CD14-positive monocyte (primary cell): ENCODE data around the gene AKR1D1. TPM values are rescaled to one million over a fixed set of nuclear protein-coding genes. Genes with fewer than 3 reads are reported as not detected.
"Not testable (repeated sequence)": the region's sequence is repeated elsewhere in the genome, so short reads cannot be mapped to it uniquely, and the experiment has no call there.

Experiments
- DNase-seq, 3 donors: peaks; one replicate each; pipeline ENCODE4 v3.0.0-alpha.2; 2011 to 2022
- H2AFZ ChIP-seq: 2 replicates; pipeline ENCODE4 v1.6.0; 2012; ENCODE audit warnings: mild to moderate bottlenecking, low read depth, low read length, inconsistent platforms; ENCODE audit not compliant: insufficient read depth, poor library complexity, severe bottlenecking
- H3K27ac ChIP-seq, 2 donors: 1 replicate in 1 of 2; 2 replicates in 1 of 2; pipeline ENCODE4 v1.5.1; 2012 to 2013; ENCODE audit warnings: low read length in 2 of 2, control low read depth in 1 of 2, inconsistent platforms in 1 of 2, low read depth in 1 of 2, mild to moderate bottlenecking in 1 of 2
- H3K27me3 ChIP-seq, 2 donors: one replicate each; pipeline versions ENCODE4 v1.6.0 to v1.6.1; 2011 to 2013; ENCODE audit warnings: low read length in 2 of 2; ENCODE audit not compliant: control insufficient read depth in 2 of 2, insufficient read depth in 2 of 2
- H3K36me3 ChIP-seq, 2 donors: replicated peaks in 1 of 2; 1 replicate in 1 of 2; 2 replicates in 1 of 2; pipeline versions ENCODE4 v1.5.1 to v1.6.1; 2012 to 2013; ENCODE audit warnings: low read length in 2 of 2, control low read depth in 1 of 2, inconsistent platforms in 1 of 2, mild to moderate bottlenecking in 1 of 2; ENCODE audit not compliant: insufficient read depth in 2 of 2, control insufficient read depth in 1 of 2
- H3K4me1 ChIP-seq, 2 donors: 1 replicate in 1 of 2; 2 replicates in 1 of 2; pipeline versions ENCODE4 v1.5.1 to v1.6.1; 2012 to 2013; ENCODE audit warnings: low read length in 2 of 2, control low read depth in 1 of 2, inconsistent platforms in 1 of 2, mild to moderate bottlenecking in 1 of 2, moderate library complexity in 1 of 2; ENCODE audit not compliant: insufficient read depth in 2 of 2, control insufficient read depth in 1 of 2
- H3K4me2 ChIP-seq: replicated peaks from 2 replicates; pipeline ENCODE3; 2012; ENCODE audit warnings: low read length, moderate library complexity, mild to moderate bottlenecking; ENCODE audit not compliant: poor library complexity, severe bottlenecking; ENCODE audit errors: extremely low read depth
- H3K4me3 ChIP-seq, 3 experiments: fragments of 200-600 bp in 1 of 3; sonication (generic) in 1 of 3; replicated peaks in 1 of 3; 1 replicate in 2 of 3; 2 replicates in 1 of 3; pipeline ENCODE4 v1.5.1; 2011 to 2013; ENCODE audit warnings: low read length in 3 of 3, mild to moderate bottlenecking in 3 of 3, control low read depth in 2 of 3, low read depth in 2 of 3, inconsistent platforms in 1 of 3, moderate library complexity in 1 of 3
- H3K79me2 ChIP-seq: 2 replicates; pipeline ENCODE4 v1.6.0; 2012; ENCODE audit warnings: mild to moderate bottlenecking, control low read depth, inconsistent platforms, low read length, moderate library complexity; ENCODE audit not compliant: insufficient read depth
- H3K9ac ChIP-seq: 2 replicates; pipeline ENCODE4 v1.6.0; 2017; ENCODE audit warnings: low read length, mild to moderate bottlenecking; ENCODE audit not compliant: insufficient read depth, poor library complexity, severe bottlenecking
- H3K9me3 ChIP-seq, 2 donors: replicated peaks in 1 of 2; 1 replicate in 1 of 2; 2 replicates in 1 of 2; pipeline versions ENCODE4 v1.5.1 to v1.6.1; 2012 to 2013; ENCODE audit warnings: low read length in 2 of 2, control low read depth in 1 of 2; ENCODE audit not compliant: control insufficient read depth in 1 of 2, insufficient read depth in 1 of 2
- H4K20me1 ChIP-seq: 2 replicates; pipeline ENCODE4 v1.6.0; 2012; ENCODE audit warnings: mild to moderate bottlenecking, low read length, control low read depth, moderate library complexity; ENCODE audit not compliant: insufficient read depth
- H3K27ac Mint-ChIP-seq, 7 donors: one replicate each; pipeline ENCODE4 v1.8.0; 2020; ENCODE audit warnings: mild to moderate bottlenecking in 7 of 7, mixed read lengths in 7 of 7, moderate library complexity in 6 of 7, inconsistent platforms in 2 of 7
- H3K27me3 Mint-ChIP-seq, 3 donors: one replicate each; pipeline ENCODE4 v1.8.0; 2021 to 2022; ENCODE audit warnings: low read depth in 3 of 3, mild to moderate bottlenecking in 3 of 3, mixed read lengths in 3 of 3, moderate library complexity in 3 of 3, inconsistent platforms in 1 of 3
- H3K36me3 Mint-ChIP-seq, 2 donors: one replicate each; pipeline ENCODE4 v1.8.0; 2020; ENCODE audit warnings: mixed read lengths in 2 of 2, inconsistent platforms in 1 of 2, mild to moderate bottlenecking in 1 of 2
- H3K4me1 Mint-ChIP-seq: one replicate; pipeline ENCODE4 v1.8.0; 2020; ENCODE audit warnings: mild to moderate bottlenecking, mixed read lengths
- H3K4me3 Mint-ChIP-seq, 2 donors: one replicate each; pipeline ENCODE4 v1.8.0; 2020; ENCODE audit warnings: mild to moderate bottlenecking in 2 of 2, mixed read lengths in 2 of 2, moderate library complexity in 1 of 2
- H3K9me3 Mint-ChIP-seq, 7 donors: one replicate each; pipeline ENCODE4 v1.8.0; 2020 to 2022; ENCODE audit warnings: mixed read lengths in 7 of 7, mild to moderate bottlenecking in 6 of 7, moderate library complexity in 6 of 7, inconsistent platforms in 2 of 7
- WGBS: methylation state at CpG from one replicate; pipeline ENCODE4 v1.1.5; 2013; ENCODE audit warnings: missing lambda C conversion rate; ENCODE audit not compliant: insufficient coverage; 5-methylcytosine and 5-hydroxymethylcytosine counted together
- intact Hi-C, 2 donors: fragments of 100-400 bp; cut with micrococcal nuclease; formaldehyde crosslinking; loops; one replicate each; pipeline versions ENCODE4 v1.15.0 to v1.15.1; 2023
- polyA plus RNA-seq, 3 donors: library from polyadenylated mRNA; depleted of rRNA in 1 of 3; unstranded in 2 of 3; stranded (reverse) in 1 of 3; fragments of 300-500 nt in 2 of 3; fragments of >200 nt in 1 of 3; fragmentation: Illumina TruSeq in 2 of 3; gene quantifications; 1 replicate in 2 of 3; 2 replicates in 1 of 3; pipeline ENCODE4 v1.2.3, GENCODE V29; 2012 to 2021
- TF ChIP-seq, protein P1 (sequence below): fragments of 200-600 bp; IDR thresholded peaks from one replicate; pipeline ENCODE4 v1.8.0; 2022; ENCODE audit warnings: antibody characterized with exemption, mild to moderate bottlenecking

The AKR1D1 gene
- polyA plus RNA-seq, 3 donors: not detected

DNA sequence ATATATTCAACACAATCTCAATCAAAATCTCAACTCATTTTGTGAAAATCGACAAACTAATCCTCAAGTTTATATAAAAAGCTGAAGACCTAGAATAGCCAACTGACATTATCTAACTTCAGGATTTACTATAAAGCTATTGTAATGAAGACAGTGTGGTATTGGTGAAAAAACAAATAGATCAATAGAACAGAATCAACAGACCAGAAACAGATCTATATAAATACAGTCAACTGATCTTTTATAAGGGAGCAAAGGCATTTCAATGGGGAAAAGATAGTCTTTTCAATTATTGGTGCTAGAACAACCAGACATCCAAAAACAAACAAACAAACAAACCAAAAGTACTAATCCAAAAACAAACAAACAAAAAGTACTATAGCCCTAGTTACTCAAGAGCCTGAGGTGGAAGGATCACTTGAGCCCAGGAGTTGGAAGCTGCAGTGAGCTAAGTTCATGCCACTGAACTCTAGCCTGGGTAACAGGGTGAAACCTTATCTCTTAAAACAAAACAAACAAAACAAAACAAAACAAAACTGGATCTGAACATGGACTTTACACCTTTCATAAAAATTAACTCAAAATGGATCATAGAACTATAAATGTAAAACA lies 26.6 kb upstream of the AKR1D1 start:
- no peaks in the 10 kb centered on the region for H3K79me2 ChIP-seq
- peaks cover 0 to 6% of the 10 kb centered on the region in 2 donors for H3K9me3 ChIP-seq
- TF ChIP-seq, protein P1, sequence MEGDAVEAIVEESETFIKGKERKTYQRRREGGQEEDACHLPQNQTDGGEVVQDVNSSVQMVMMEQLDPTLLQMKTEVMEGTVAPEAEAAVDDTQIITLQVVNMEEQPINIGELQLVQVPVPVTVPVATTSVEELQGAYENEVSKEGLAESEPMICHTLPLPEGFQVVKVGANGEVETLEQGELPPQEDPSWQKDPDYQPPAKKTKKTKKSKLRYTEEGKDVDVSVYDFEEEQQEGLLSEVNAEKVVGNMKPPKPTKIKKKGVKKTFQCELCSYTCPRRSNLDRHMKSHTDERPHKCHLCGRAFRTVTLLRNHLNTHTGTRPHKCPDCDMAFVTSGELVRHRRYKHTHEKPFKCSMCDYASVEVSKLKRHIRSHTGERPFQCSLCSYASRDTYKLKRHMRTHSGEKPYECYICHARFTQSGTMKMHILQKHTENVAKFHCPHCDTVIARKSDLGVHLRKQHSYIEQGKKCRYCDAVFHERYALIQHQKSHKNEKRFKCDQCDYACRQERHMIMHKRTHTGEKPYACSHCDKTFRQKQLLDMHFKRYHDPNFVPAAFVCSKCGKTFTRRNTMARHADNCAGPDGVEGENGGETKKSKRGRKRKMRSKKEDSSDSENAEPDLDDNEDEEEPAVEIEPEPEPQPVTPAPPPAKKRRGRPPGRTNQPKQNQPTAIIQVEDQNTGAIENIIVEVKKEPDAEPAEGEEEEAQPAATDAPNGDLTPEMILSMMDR: no peak
- Mint-ChIP-seq H3K36me3 (no peaks in the 10 kb centered on the region), H3K27me3 (peaks cover 0 to 3% (median 0%) of the 10 kb centered on the region in 3 donors), H3K4me3 (no peak overlapping the region), H3K4me1 (peaks cover 4% of the 10 kb centered on the region), H3K27ac (no peak overlapping the region), H3K9me3 (peaks cover 4 to 17% (median 9%) of the 10 kb centered on the region in 7 donors)
- no peak overlapping the region for H3K4me3 ChIP-seq
- H3K36me3 ChIP-seq: no peaks in the 10 kb centered on the region
- no peak for DNase-seq
- H3K27ac ChIP-seq: no peak overlapping the region
- H4K20me1 ChIP-seq: no peaks in the 10 kb centered on the region
- H3K27me3 ChIP-seq: no peaks in the 10 kb centered on the region
- no peaks in the 10 kb centered on the region for H3K4me1 ChIP-seq
- no peak overlapping the region for H2AFZ ChIP-seq
- whole genome bisulfite sequencing: no CpG with 5 or more reads among the region's 1 CpG
- H3K4me2 ChIP-seq: no peak overlapping the region
- intact Hi-C loops: no loop called here
- H3K9ac ChIP-seq: no peak overlapping the region

GRCh38 chr7:138051712-138052247 lies 24.5 kb upstream of the AKR1D1 start:
- H3K27ac Mint-ChIP-seq, H3K4me1 Mint-ChIP-seq, H3K36me3 Mint-ChIP-seq, H3K79me2 ChIP-seq, H3K27me3 ChIP-seq, H3K4me2 ChIP-seq, H3K36me3 ChIP-seq, H3K9ac ChIP-seq, DNase-seq, H3K4me3 ChIP-seq, H3K9me3 ChIP-seq, H3K4me3 Mint-ChIP-seq, intact Hi-C loops, H3K27ac ChIP-seq, H3K27me3 Mint-ChIP-seq, H3K4me1 ChIP-seq, H4K20me1 ChIP-seq, H2AFZ ChIP-seq: not testable (repeated sequence)
- WGBS: 95% methylated on average over 2 of the region's 7 CpGs
- peaks cover 4 to 17% (median 9%) of the 10 kb centered on the region in 7 donors for H3K9me3 Mint-ChIP-seq
